ENCODE results near the gene BAX. TPM values are rescaled to one million over a fixed set of nuclear protein-coding genes. Genes with fewer than 3 reads are reported as not detected.

The BAX gene
- total and polyA plus RNA-seq, 2 of the 13 experiments (the other 11 are each of a cell fraction or from before 2014, with no cell fraction given) = 139 to 176 TPM

- TF ChIP-seq SAFB2 (CRISPR knock-in tag; IDR thresholded peaks at IDR 0.05; ENCODE audit: borderline replicate concordance, low read depth) = no peak
- no peak for TF ChIP-seq ARID4A (CRISPR knock-in tag; IDR thresholded peaks at IDR 0.05; ENCODE audit: borderline replicate concordance)
Measured at GRCh38 chr19:48988286-48988685, 33.6 kb downstream of the BAX start (continued).

- Histone ChIP-seq H3K36me3 (replicated peaks in 1 of 2; ENCODE audit: control insufficient read depth in 1 of 2, insufficient read depth in 2 of 2, low read length in 2 of 2) (peaks cover 13 to 39% of the 10 kb centered on the region in 2 experiments; a peak in 4 of 5 replicates), H3K9me3 (ENCODE audit: low read length) (no peaks in the 10 kb centered on the region), H2AFZ (ENCODE audit: low read length) (no peak overlapping the region), H3K9ac (ENCODE audit: insufficient read depth, low read depth, low read length) (no peak overlapping the region), H3K27me3 (ENCODE audit: control insufficient read depth in 1 of 2, insufficient read depth in 2 of 2, low read length in 2 of 2) (no peaks in the 10 kb centered on the region; a peak in 1 of 5 replicates), H3K4me3 (replicated peaks in 1 of 3; ENCODE audit: insufficient read depth in 1 of 3, low read depth in 2 of 3, low read length in 3 of 3) (no peak overlapping the region), H3K4me2 (ENCODE audit: low read depth, low read length) (no peak overlapping the region), H4K20me1 (ENCODE audit: insufficient read depth, low read length) (no peaks in the 10 kb centered on the region), H3K79me2 (ENCODE audit: insufficient read depth, low read length) (peaks cover 28% of the 10 kb centered on the region), H3K4me1 (ENCODE audit: insufficient read depth, low read length) (peaks cover 23% of the 10 kb centered on the region), H3K27ac (ENCODE audit: extremely low read length, insufficient read depth, low read length) (no peak overlapping the region)
- WGBS (ENCODE audit: low lambda C conversion rate) = 94% methylated on average over 9 of the region's 9 CpGs
- FAIRE-seq = no peak
- ATAC-seq = no peak
- no peak for TF ChIP-seq JUND (CRISPR knock-in tag; IDR thresholded peaks at IDR 0.05)
- no peak for TF ChIP-seq ZIK1 (CRISPR knock-in tag; IDR thresholded peaks at IDR 0.05; ENCODE audit: borderline replicate concordance, low read depth)
- no peak for TF ChIP-seq BRD4 (CRISPR knock-in tag; IDR thresholded peaks at IDR 0.05)
- no peak for TF ChIP-seq ZEB1 (IDR thresholded peaks at IDR 0.05; ENCODE audit: insufficient replicate concordance, low read depth)
- in situ Hi-C loops (cut with HindIII; ENCODE audit: extremely low pct_ligation_motif_present, low pct_unique_long_range_greater_than_20kb) (no loop called here), intact Hi-C loops (cut with micrococcal nuclease; ENCODE audit: unreplicated experiment) (no loop called here)
- BruUV-seq (replicated peaks) = no TSS peak
- POLR2A ChIA-PET = interaction anchor here (0.6 kb wide), 1 partner anchor 164 kb away, joined by 3 read pairs; no protein-coding TSS in a partner anchor
- CTCF ChIA-PET (ENCODE audit: low intra/inter-chr PET ratio, low total read pairs) = no interaction called here
- DNase-seq (ENCODE audit: low spot score) = no peak
Measured at GRCh38 chr19:48988860-48989259, 34.2 kb downstream of the BAX start.
